Osteocyte (in vitro differentiated cells): Measurements from ENCODE around the gene LIG1. TPM values are rescaled to one million over a fixed set of nuclear protein-coding genes. Genes with fewer than 3 reads are reported as not detected.

Experiments used
- DNase-seq: peaks from one replicate; pipeline ENCODE4 v3.0.0; 2021; ENCODE audit warnings: mixed read lengths; ENCODE audit not compliant: unreplicated experiment; ENCODE audit errors: extremely low spot score
- H3K27ac Mint-ChIP-seq: one replicate; pipeline ENCODE4 v1.8.0; 2021; ENCODE audit warnings: mild to moderate bottlenecking, mixed read lengths; ENCODE audit not compliant: unreplicated experiment
- H3K27me3 Mint-ChIP-seq: one replicate; pipeline ENCODE4 v1.8.0; 2021; ENCODE audit warnings: mixed read lengths; ENCODE audit not compliant: unreplicated experiment
- H3K36me3 Mint-ChIP-seq: one replicate; pipeline ENCODE4 v1.8.0; 2021; ENCODE audit warnings: mixed read lengths; ENCODE audit not compliant: unreplicated experiment
- H3K4me1 Mint-ChIP-seq: one replicate; pipeline ENCODE4 v1.8.0; 2021; ENCODE audit warnings: mixed read lengths; ENCODE audit not compliant: unreplicated experiment
- H3K4me3 Mint-ChIP-seq: one replicate; pipeline ENCODE4 v1.8.0; 2021; ENCODE audit warnings: mild to moderate bottlenecking, moderate library complexity, mixed read lengths; ENCODE audit not compliant: unreplicated experiment
- H3K9me3 Mint-ChIP-seq: one replicate; pipeline ENCODE4 v1.8.0; 2021; ENCODE audit warnings: mixed read lengths; ENCODE audit not compliant: unreplicated experiment
- CTCF ChIP-seq: fragments of 200-600 bp; sonication (generic); IDR thresholded peaks from 2 replicates; pipeline ENCODE4 v1.5.0; 2021; ENCODE audit warnings: antibody characterized with exemption, mild to moderate bottlenecking, moderate library complexity
- total RNA-seq: library from RNA; stranded (reverse); gene quantifications from 2 replicates; pipeline ENCODE4 v1.2.1, GENCODE V29; 2021

The LIG1 gene
- total RNA-seq, 1 donor from 2014 or later, result 23.0 TPM

DNA sequence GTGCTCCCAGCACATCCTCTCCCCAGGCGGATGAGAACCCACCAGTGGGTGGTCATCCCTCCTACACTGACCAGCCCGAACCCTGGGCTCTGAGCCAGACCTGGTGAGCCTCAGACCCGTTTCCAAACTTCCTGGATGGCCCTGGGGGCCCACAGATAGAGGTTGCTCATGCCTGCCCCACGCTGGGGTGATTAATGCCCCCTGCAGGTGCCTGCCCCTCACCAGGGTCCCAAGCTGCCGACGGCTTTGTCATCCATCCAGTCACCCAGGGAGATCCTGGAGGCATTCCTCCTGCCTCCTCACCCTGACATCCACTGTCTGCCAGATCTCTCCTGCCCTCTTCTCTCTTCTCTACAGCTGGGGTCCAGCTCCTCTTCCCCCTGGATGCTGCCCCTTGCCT lies 31.1 kb downstream of the LIG1 start:
- peaks cover 5% of the 10 kb centered on the region for H3K36me3 Mint-ChIP-seq
- TF ChIP-seq CTCF, result no peak
- H3K4me3 Mint-ChIP-seq, result no peak overlapping the region
- no peaks in the 10 kb centered on the region for H3K9me3 Mint-ChIP-seq
- peaks cover 3% of the 10 kb centered on the region for H3K4me1 Mint-ChIP-seq
- H3K27ac Mint-ChIP-seq, result no peak overlapping the region
- DNase-seq, result no peak
- H3K27me3 Mint-ChIP-seq, result no peaks in the 10 kb centered on the region

DNA sequence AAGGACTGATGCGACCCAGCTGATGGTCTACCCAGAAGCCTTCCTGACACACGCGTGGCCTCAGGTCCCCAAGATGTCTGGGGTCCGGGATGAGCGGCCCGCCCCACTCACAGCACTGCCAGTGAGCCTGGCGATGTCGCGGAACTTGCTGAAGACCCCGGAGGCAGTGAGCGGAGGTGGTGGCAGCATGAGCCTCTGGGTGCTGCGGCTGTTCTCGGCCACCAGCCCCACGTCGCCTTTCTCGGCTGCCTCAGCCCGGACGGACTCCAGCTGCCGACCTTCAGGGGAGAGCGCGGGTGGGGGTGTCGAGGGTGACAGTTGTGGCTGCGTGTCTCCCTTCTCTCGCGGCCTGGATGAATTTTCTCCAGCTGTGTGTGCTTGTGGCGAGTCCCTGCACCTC lies 32.7 kb downstream of the LIG1 start:
- no peaks in the 10 kb centered on the region for H3K27me3 Mint-ChIP-seq
- no peak for TF ChIP-seq CTCF
- DNase-seq, result no peak
- no peaks in the 10 kb centered on the region for H3K36me3 Mint-ChIP-seq
- H3K4me1 Mint-ChIP-seq, result peaks cover 3% of the 10 kb centered on the region
- H3K4me3 Mint-ChIP-seq, result no peak overlapping the region
- no peaks in the 10 kb centered on the region for H3K9me3 Mint-ChIP-seq
- H3K27ac Mint-ChIP-seq, result no peak overlapping the region

DNA sequence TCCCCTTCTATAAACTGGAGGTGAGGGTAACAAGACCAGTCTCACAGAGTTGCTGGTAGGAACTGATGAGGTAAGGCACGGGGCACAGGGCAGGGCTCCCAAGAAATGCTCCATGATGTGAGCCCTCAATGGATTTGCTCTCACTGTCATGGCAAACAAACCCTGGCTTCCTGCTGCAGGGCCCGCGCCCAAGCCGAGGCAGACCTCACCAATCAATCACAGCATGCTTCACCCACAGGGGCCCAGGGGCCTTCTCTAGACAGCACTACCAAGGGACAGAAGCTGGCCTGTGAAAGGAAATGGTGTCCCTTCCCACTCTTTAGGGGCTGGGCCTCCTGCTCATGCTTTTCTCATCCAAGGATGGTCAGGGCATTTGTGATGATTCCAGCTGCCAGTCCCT lies 33.6 kb downstream of the LIG1 start:
- Mint-ChIP-seq H3K36me3 (no peaks in the 10 kb centered on the region), H3K9me3 (no peaks in the 10 kb centered on the region), H3K27me3 (no peaks in the 10 kb centered on the region), H3K4me1 (peaks cover 3% of the 10 kb centered on the region), H3K27ac (no peak overlapping the region), H3K4me3 (no peak overlapping the region)
- DNase-seq, result no peak
- no peak for TF ChIP-seq CTCF

- Mint-ChIP-seq H3K4me3 (no peak overlapping the region), H3K27ac (no peak overlapping the region), H3K4me1 (peaks cover 3% of the 10 kb centered on the region), H3K27me3 (no peaks in the 10 kb centered on the region), H3K9me3 (no peaks in the 10 kb centered on the region), H3K36me3 (peaks cover 4% of the 10 kb centered on the region)
- no peak for TF ChIP-seq CTCF
- DNase-seq, result no peak
These were observed 34.7 kb downstream of the LIG1 start for GRCh38 chr19:48135411-48135810.

DNA sequence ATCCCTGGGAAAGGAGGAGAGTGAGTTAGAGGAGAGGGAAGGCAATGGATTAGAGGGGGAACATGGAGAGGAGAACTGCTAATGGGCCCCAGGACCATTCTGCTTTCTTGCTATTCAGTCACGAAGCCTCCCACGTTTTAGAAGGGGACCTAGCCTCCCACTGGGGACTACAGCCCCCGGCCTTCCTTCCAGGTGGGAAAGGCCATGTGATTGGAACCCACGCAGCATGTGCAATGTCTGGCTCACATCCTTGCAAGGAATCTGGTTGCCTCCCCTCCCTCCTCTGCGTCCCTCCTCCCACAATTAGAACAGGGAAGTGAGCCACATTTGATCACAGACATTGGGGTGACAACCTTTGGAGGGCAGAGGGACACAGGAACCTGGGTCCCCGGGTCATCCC lies 37.0 kb downstream of the LIG1 start:
- Mint-ChIP-seq H3K27me3 (no peaks in the 10 kb centered on the region), H3K27ac (no peak overlapping the region)
- no peak for TF ChIP-seq CTCF

More for the DNA sequence above, 37.0 kb downstream of the LIG1 start:
- Mint-ChIP-seq H3K4me1 (no peaks in the 10 kb centered on the region), H3K36me3 (peaks cover 10% of the 10 kb centered on the region), H3K9me3 (no peaks in the 10 kb centered on the region), H3K4me3 (no peak overlapping the region)
- no peak for DNase-seq
